Thoracic aorta (tissue), 2 donors: Measurements from ENCODE around the gene MAP1S. TPM values are rescaled to one million over a fixed set of nuclear protein-coding genes. Genes with fewer than 3 reads are reported as not detected.

Source experiments
- ATAC-seq: fragments of 150-250 bp; one replicate; pipeline ENCODE4 v1.8.0; 2017; ENCODE audit warnings: low read depth; ENCODE audit not compliant: insufficient number of reproducible peaks, low FRiP score
- DNase-seq: peaks from one replicate; pipeline ENCODE4 v3.0.0-alpha.2; 2020; ENCODE audit warnings: low spot score
- H3K27ac ChIP-seq, 2 donors: fragments of 200-600 bp; sonication (generic); 1 replicate in 1 of 2; 2 replicates in 1 of 2; pipeline ENCODE4 v1.5.1; 2016; ENCODE audit warnings: mild to moderate bottlenecking in 2 of 2, moderate library complexity in 2 of 2
- H3K27me3 ChIP-seq: fragments of 200-600 bp; sonication (generic); replicated peaks from 2 replicates; pipeline ENCODE4 v1.6.0; 2016; ENCODE audit warnings: mild to moderate bottlenecking; ENCODE audit not compliant: insufficient read depth
- H3K36me3 ChIP-seq: fragments of 200-600 bp; sonication (generic); one replicate; pipeline ENCODE4 v1.5.1; 2016
- H3K4me1 ChIP-seq, 2 donors: fragments of 200-600 bp; sonication (generic); 1 replicate in 1 of 2; 2 replicates in 1 of 2; pipeline versions ENCODE4 v1.5.1 to v1.6.0; 2016; ENCODE audit warnings: low read depth in 2 of 2, mild to moderate bottlenecking in 1 of 2; ENCODE audit not compliant: control insufficient read depth in 1 of 2
- H3K4me3 ChIP-seq: fragments of 200-600 bp; sonication (generic); 2 replicates; pipeline ENCODE4 v1.5.1; 2016; ENCODE audit warnings: mild to moderate bottlenecking
- H3K9me3 ChIP-seq: fragments of 200-600 bp; sonication (generic); 2 replicates; pipeline ENCODE4 v1.5.1; 2016
- CTCF ChIP-seq: fragments of 200-600 bp; sonication (generic); IDR thresholded peaks from one replicate; pipeline ENCODE4 v1.5.1; 2019; ENCODE audit warnings: antibody characterized with exemption
- total RNA-seq, 2 donors: library from RNA; depleted of rRNA; stranded (reverse); fragments of >200 nt; gene quantifications; one replicate each; pipeline versions ENCODE4 v1.1.0 to v1.2.3, GENCODE V29; 2016

The MAP1S gene
- total RNA-seq, 2 donors from 2014 or later: 31.7 to 42.9 TPM

DNA sequence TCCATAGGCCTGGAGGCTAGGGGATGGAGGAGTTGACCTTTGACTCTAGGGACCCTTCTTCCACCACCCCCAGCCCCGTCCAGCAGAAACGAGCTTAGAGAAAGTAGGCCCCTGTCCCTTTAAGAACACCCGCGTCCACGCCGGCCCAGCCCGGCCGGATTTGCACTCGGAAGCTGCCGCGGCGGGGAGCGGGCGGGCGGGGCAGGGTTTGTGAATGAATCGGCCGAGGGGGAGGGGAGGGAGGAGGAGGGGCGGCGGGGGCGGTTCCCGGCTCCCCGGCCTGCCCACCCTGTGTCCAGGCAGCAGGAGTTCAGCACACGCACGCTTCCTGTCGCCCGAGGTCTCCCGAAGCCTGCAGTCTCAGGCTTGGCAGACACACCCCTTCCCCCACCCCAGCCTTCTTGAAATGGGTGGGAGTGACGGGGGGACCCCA lies 32.7 kb upstream of the MAP1S start:
- H3K4me3 ChIP-seq: peak overlapping the region; percentile 63
- no peaks in the 10 kb centered on the region for H3K36me3 ChIP-seq
- peaks cover 7% of the 10 kb centered on the region for H3K27me3 ChIP-seq
- no peak for ATAC-seq
- H3K4me1 ChIP-seq: peaks cover 11 to 16% of the 10 kb centered on the region in 2 donors
- peak overlapping the region in 1 of 2 donors; percentile 47 for H3K27ac ChIP-seq
- no peaks in the 10 kb centered on the region for H3K9me3 ChIP-seq
- no peak for TF ChIP-seq CTCF
- DNase-seq: no peak

DNA sequence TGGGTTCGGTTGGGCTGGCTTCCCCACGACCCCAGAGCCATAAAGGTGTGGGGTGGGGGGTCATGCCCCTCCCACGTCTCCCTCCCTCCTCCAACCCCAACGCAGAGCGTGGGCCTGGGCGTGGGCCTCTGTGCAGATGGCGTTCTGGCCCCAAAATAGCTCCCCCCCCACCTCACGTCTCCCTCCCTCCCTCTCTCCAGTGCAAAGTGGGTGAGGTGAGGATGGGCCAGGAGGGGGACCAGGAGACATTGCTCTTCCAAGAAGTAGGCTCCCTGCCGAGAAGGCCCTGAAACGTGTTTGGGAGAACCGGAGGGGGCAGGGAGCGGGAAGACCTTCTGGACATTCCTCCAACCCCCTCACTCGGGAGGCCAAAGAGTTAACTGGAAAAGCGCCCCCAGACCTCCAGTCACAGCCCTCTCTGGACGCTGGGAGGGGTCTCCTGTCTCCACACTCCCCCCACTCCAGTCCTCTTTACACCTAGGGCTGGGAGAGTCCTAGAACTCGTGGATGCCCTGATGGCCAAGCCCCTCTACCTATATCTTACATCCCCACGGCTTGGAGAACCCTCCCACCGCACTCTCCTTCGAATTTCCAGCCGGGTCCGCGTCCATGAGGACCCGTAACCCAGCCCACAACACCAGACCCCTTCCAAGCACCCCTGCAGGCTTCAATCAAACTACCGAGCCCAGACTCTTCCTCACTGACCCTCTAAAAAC lies 32.0 kb upstream of the MAP1S start:
- no peaks in the 10 kb centered on the region for H3K9me3 ChIP-seq
- H3K4me1 ChIP-seq: peaks cover 11 to 16% of the 10 kb centered on the region in 2 donors
- no peak for TF ChIP-seq CTCF
- peak overlapping the region in 1 of 2 donors; percentile 30 for H3K27ac ChIP-seq
- no peak for ATAC-seq
- H3K36me3 ChIP-seq: no peaks in the 10 kb centered on the region
- DNase-seq: no peak
- H3K27me3 ChIP-seq: peaks cover 7% of the 10 kb centered on the region
- peak overlapping the region; percentile 63 for H3K4me3 ChIP-seq

DNA sequence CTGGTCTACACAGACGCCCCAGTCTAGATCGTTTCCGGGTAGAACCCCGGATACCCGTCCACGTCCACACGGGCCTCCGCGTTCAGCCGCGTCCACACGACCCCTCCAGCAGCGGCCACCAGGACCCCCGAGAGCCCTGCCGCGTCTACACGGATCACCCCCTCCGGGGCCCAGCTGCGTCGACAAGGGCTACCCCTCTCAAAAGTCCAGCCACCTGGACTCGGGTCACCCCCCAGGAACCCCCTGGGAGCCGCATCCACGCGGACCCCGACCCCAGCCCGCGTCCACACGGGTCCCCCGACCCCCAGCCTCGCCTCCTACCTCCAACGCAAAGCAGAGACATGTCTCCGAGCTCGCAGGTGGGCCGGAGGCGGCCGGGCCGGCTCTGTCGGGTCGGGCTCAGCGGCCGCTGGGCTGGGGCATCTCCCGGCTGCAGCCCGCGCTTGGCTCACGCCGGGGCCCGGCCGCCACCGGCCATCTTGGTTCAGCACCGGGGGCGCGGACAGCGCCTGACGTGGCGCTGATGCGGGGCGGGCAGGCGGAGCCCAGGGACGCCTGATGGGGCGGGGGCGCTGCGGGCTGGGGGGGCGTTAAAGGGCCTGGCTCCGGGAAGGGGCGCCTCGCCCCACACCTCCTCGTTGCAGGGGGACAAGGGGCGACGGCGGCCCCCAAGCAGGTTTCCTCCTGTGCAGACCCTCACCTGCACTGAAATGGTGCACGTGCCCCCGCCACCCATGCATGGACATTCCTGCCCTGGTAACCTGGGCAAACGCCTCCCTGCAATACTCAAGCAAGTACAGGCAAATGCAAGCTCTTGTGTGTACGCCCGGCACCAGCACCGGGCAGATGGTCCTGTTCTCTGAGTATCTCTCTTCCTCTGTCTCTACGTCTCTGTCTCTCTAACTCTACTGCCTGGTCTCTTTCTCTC lies 31.2 kb upstream of the MAP1S start, which contains the start of gene UNC13A:
Gene UNC13A, minus strand, starts transcription at position 498 of the 928 bp plus-strand sequence. Its CDS starts 155 bp downstream, at position 343.
- ATAC-seq (no peak), DNase-seq (no peak)
- H3K36me3 ChIP-seq: no peaks in the 10 kb centered on the region
- H3K9me3 ChIP-seq: no peaks in the 10 kb centered on the region
- peaks cover 7% of the 10 kb centered on the region for H3K27me3 ChIP-seq
- TF ChIP-seq CTCF: no peak
- H3K4me1 ChIP-seq: peaks cover 11 to 16% of the 10 kb centered on the region in 2 donors
- H3K27ac ChIP-seq: peak within 1 kb of the TSS in 1 of 2 donors; percentile 30
- H3K4me3 ChIP-seq: peak within 1 kb of the TSS; percentile 63

DNA sequence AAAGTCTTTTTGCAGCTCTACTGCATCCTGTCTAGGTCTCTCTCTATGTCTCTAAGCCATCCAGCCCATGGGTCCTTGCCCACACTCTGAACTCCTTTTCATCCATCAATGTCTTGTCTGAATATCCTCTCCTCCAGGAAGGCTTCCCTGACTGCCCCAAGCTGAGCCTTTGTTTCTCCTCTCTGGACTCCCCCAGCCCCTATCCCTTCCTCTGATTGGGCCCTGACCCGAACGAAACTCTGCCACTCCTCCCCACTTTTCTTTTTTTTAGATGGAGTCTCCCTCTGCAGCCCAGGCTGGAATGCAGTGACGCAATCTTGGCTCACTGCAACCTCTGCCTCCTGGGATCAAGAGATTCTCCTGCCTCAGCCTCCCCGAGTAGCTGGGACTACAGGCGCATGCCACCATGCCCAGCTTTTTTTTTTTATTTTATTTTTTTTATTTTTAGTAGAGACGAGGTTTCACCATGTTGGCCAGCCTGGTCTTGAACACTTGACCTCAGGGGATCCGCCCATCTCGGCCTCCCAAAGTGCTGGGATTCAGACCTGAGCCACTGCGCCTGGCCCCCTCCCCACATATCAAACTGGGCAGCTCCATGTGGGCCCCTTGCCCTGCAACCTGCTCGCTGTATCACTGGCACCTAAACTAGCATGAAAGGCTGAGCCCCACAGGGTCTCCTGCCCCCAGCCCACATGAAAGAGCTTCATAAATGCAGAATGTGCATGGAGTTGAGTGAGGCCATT lies 30.3 kb upstream of the MAP1S start:
- peaks cover 7% of the 10 kb centered on the region for H3K27me3 ChIP-seq
- no peaks in the 10 kb centered on the region for H3K36me3 ChIP-seq
- H3K27ac ChIP-seq: no peak overlapping the region
- DNase-seq: no peak
- peaks cover 11 to 16% of the 10 kb centered on the region in 2 donors for H3K4me1 ChIP-seq
- no peak for TF ChIP-seq CTCF
- no peak overlapping the region for H3K4me3 ChIP-seq
- no peak for ATAC-seq
- H3K9me3 ChIP-seq: no peaks in the 10 kb centered on the region
